HFFc6 (cell line): Measurements from ENCODE around the gene FOXL1. TPM values are rescaled to one million over a fixed set of nuclear protein-coding genes. Genes with fewer than 3 reads are reported as not detected.

Source experiments
- DNase-seq: peaks from one replicate; pipeline ENCODE4 v3.0.0-alpha.2; 2018
- H3K27ac Mint-ChIP-seq: 2 replicates; pipeline ENCODE4 v1.8.0; 2020; ENCODE audit warnings: mild to moderate bottlenecking, mixed read lengths
- H3K27me3 Mint-ChIP-seq: 2 replicates; pipeline ENCODE4 v1.8.0; 2021; ENCODE audit warnings: mild to moderate bottlenecking, moderate library complexity, mixed read lengths; ENCODE audit not compliant: insufficient read depth
- H3K36me3 Mint-ChIP-seq: 2 replicates; pipeline ENCODE4 v1.8.0; 2021; ENCODE audit warnings: low read depth, mixed read lengths
- H3K4me1 Mint-ChIP-seq: 2 replicates; pipeline ENCODE4 v1.8.0; 2020; ENCODE audit warnings: low read depth, mixed read lengths
- H3K4me3 Mint-ChIP-seq: 2 replicates; pipeline ENCODE4 v1.8.0; 2020; ENCODE audit warnings: mild to moderate bottlenecking, moderate library complexity, mixed read lengths
- H3K9me3 Mint-ChIP-seq: 2 replicates; pipeline ENCODE4 v1.8.0; 2020; ENCODE audit warnings: mild to moderate bottlenecking, mixed read lengths
- CTCF ChIP-seq: fragments of 200-600 bp; sonication (generic); IDR thresholded peaks from 2 replicates; pipeline ENCODE4 v1.5.0; 2021; ENCODE audit warnings: antibody characterized with exemption, mild to moderate bottlenecking
- total RNA-seq, 6 experiments: library from RNA; stranded (reverse); fragmentation: NEBNext Ultra II Directional; extraction: Animal tissue kit (Norgen Biotek cat#: 25700); gene quantifications; 2 replicates in 1 of 6; 3 replicates in 5 of 6; pipeline ENCODE4 v1.2.3, GENCODE V29; 2021

FOXL1 gene
- total RNA-seq, 6 experiments from 2014 or later: 20.2 to 25.3 (median 21.6) TPM

- no peak overlapping the region for H3K27ac Mint-ChIP-seq
- no peak overlapping the region for H3K4me3 Mint-ChIP-seq
- DNase-seq: no peak
- peaks cover 7% of the 10 kb centered on the region for H3K36me3 Mint-ChIP-seq
- no peak for TF ChIP-seq CTCF
- H3K9me3 Mint-ChIP-seq: no peaks in the 10 kb centered on the region
- peaks cover 29% of the 10 kb centered on the region for H3K4me1 Mint-ChIP-seq
- peaks cover 4% of the 10 kb centered on the region for H3K27me3 Mint-ChIP-seq
These were observed 46.7 kb downstream of the FOXL1 start for GRCh38 chr16:86625029-86625428.

GRCh38 chr16:86625821-86626220 lies 47.5 kb downstream of the FOXL1 start:
- no peak overlapping the region for H3K27ac Mint-ChIP-seq
- peaks cover 37% of the 10 kb centered on the region for H3K4me1 Mint-ChIP-seq

GRCh38 chr16:86626284-86626683 lies 47.9 kb downstream of the FOXL1 start:
- TF ChIP-seq CTCF: no peak
- Mint-ChIP-seq H3K4me1 (peaks cover 42% of the 10 kb centered on the region), H3K36me3 (peaks cover 7% of the 10 kb centered on the region), H3K27ac (no peak overlapping the region), H3K4me3 (no peak overlapping the region), H3K27me3 (peaks cover 4% of the 10 kb centered on the region), H3K9me3 (no peaks in the 10 kb centered on the region)
- no peak for DNase-seq

More at GRCh38 chr16:86625821-86626220, 47.5 kb downstream of the FOXL1 start:
- Mint-ChIP-seq H3K27me3 (peaks cover 4% of the 10 kb centered on the region), H3K9me3 (no peaks in the 10 kb centered on the region), H3K36me3 (peaks cover 7% of the 10 kb centered on the region), H3K4me3 (no peak overlapping the region)
- TF ChIP-seq CTCF: no peak
- no peak for DNase-seq

- no peak overlapping the region for H3K27ac Mint-ChIP-seq
- H3K4me3 Mint-ChIP-seq: no peak overlapping the region
- no peaks in the 10 kb centered on the region; the same call in none of the 2 replicates for H3K27me3 Mint-ChIP-seq
- peaks cover 7% of the 10 kb centered on the region for H3K36me3 Mint-ChIP-seq
- TF ChIP-seq CTCF: no peak
- DNase-seq: no peak
- peaks cover 49% of the 10 kb centered on the region for H3K4me1 Mint-ChIP-seq
- no peaks in the 10 kb centered on the region for H3K9me3 Mint-ChIP-seq
These were observed 48.6 kb downstream of the FOXL1 start for GRCh38 chr16:86626966-86627365.

- Mint-ChIP-seq H3K9me3 (no peaks in the 10 kb centered on the region), H3K36me3 (peaks cover 13% of the 10 kb centered on the region), H3K4me1 (peaks cover 65% of the 10 kb centered on the region), H3K4me3 (no peak overlapping the region; the same call in 1 of the 2 replicates), H3K27me3 (no peaks in the 10 kb centered on the region; the same call in none of the 2 replicates), H3K27ac (peak overlapping the region; percentile 82; the same call in 1 of the 2 replicates)
- TF ChIP-seq CTCF: no peak
- DNase-seq: peak; percentile 81
These were observed 50.3 kb downstream of the FOXL1 start for GRCh38 chr16:86628614-86629013.

GRCh38 chr16:86630471-86630870 lies 52.1 kb downstream of the FOXL1 start:
- Mint-ChIP-seq H3K36me3 (peaks cover 13% of the 10 kb centered on the region), H3K4me1 (peaks cover 84% of the 10 kb centered on the region), H3K27me3 (no peaks in the 10 kb centered on the region; the same call in none of the 2 replicates), H3K4me3 (no peak overlapping the region), H3K27ac (peak overlapping the region; percentile 95), H3K9me3 (no peaks in the 10 kb centered on the region)
- no peak; the same call in 1 of the 2 replicates for TF ChIP-seq CTCF
- DNase-seq: peak; percentile 61
